ENCODE data around the gene FAF2. TPM values are rescaled to one million over a fixed set of nuclear protein-coding genes. Genes with fewer than 3 reads are reported as not detected.

Gene FAF2
- total and polyA plus RNA-seq, 11 donors: 6.6 to 20.8 (median 13.6) TPM

DNA sequence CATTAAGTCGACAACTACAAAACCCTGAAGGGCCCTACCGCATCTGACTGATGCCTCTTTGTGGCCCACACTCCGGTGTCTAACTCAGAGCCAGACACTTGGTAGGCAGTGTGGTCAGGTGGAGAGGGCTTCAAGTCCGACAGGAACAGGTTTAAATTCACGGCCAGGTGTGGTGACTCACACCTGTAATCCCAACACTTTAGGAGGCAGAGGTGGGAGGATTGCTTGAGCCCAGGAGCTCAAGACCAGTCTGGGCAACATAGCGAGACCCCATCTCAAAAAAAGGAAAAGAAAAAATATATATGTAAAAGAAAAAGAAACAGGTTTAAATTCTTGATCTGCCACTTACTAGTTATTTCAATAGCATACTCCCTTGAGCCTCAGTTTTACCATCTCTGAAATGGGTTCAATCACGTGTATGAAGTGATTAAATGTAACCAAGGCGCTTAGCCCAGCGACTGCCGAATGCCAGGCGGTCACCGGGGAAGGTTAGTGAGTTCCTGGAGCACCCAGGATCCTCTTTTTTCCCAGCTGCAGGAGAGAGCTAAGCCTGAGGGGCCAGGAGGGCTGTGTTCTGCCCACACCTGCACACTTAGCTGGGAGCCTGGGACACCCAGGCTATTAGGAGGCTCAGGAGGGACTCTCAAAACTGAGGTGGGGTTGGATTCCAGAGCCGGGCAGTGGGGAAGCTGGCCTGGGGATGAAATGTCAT, 32.8 kb upstream of the FAF2 start:
- TF ChIP-seq POLR2A (IDR thresholded peaks at IDR 0.05): no peak
- TF ChIP-seq, protein P1, sequence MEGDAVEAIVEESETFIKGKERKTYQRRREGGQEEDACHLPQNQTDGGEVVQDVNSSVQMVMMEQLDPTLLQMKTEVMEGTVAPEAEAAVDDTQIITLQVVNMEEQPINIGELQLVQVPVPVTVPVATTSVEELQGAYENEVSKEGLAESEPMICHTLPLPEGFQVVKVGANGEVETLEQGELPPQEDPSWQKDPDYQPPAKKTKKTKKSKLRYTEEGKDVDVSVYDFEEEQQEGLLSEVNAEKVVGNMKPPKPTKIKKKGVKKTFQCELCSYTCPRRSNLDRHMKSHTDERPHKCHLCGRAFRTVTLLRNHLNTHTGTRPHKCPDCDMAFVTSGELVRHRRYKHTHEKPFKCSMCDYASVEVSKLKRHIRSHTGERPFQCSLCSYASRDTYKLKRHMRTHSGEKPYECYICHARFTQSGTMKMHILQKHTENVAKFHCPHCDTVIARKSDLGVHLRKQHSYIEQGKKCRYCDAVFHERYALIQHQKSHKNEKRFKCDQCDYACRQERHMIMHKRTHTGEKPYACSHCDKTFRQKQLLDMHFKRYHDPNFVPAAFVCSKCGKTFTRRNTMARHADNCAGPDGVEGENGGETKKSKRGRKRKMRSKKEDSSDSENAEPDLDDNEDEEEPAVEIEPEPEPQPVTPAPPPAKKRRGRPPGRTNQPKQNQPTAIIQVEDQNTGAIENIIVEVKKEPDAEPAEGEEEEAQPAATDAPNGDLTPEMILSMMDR (IDR thresholded peaks at IDR 0.05): no peak
- Histone ChIP-seq H3K27ac (peak overlapping the region; percentile 83 to 99 (median 96)), H3K36me3 (peaks cover 0 to 8% (median under 1%) of the 10 kb centered on the region in 9 donors), H3K4me3 (peak overlapping the region; percentile 47 to 100 (median 84)), H3K9me3 (no peaks in the 10 kb centered on the region), H3K27me3 (no peaks in the 10 kb centered on the region), H3K4me1 (peaks cover 10 to 57% (median 42%) of the 10 kb centered on the region in 12 donors)
- DNase-seq (no peak), ATAC-seq (peak in 1 of 4 donors; percentile 18)
- 58 to 63% (median 61%) methylated on average over 13 of the region's 13 CpGs for WGBS, 4 donors
- intact Hi-C loops (cut with DNase I): loop anchor here in 7 of 10 donors (5.0 to 10.0 kb wide), 7 partner anchors 48 to 239 kb away; partner anchors contain the start of genes CDHR2 (in 2 of the 7), RNF44 (in 2 of the 7), ARL10 (in 1 of the 7) and KIAA1191 (in 1 of the 7)

DNA sequence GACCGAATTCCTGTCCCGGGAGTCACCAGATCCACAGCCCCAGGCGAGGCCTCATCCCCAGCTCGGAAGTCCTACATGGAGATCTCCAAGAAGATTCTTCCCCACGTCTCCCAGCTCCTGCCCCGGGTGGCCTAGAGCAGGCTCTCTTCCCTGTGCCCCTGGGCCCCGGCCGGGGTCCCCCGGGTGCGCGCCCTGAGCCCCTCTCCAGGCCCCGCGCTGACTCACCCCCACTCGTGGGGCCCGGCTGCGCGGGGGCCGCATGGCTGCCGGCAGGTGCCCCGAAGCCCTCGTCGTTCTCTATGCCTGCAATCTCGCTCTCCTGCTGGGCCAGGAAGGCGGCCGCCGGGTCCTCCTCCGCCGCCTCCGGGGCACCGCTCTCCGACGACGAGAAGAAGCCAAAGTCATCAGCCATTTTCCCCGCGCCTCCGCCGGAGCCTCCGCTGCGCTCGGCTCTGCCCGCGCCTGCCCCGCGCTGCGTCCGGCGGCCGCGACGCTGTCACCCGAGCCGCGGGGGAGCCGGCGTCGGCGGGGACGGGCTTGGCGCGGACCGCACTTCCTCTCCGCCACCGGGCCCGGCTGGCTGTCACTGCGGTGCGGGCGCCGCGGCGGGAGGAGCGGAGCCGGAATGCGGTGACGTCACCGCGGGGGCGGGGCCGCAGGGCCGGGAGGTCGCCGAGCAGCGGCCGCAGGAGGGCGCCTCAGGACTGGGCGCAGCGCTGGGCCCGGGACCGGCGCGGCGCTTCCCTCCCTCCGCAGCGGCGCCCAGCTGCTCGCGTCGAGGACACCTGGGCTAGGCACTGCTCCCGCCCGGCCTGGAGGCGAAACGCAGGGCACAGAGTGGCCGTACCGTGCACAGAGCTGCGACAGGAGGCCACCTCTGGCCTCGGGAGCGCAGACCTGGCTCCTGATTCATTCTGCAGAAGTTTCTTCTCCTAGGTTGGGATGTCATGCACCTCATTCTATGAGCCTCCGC, 31.9 kb upstream of the FAF2 start, which contains the start of gene CLTB:
TSS of gene CLTB (minus strand) at position 588 of the 973 bp plus-strand sequence. CDS start at position 412, 176 bp downstream.
- intact Hi-C loops (cut with DNase I): loop anchor here in 8 of 10 donors (2.0 to 10.0 kb wide), 11 partner anchors 31 to 239 kb away; partner anchors contain the start of genes RNF44 (in 3 of the 8), CDHR2 (in 2 of the 8), KIAA1191 (in 2 of the 8) and ARL10 (in 1 of the 8)
- peak; percentile 90 to 94 (median 93) for ATAC-seq
- H3K4me1 ChIP-seq: peaks cover 8 to 52% (median 42%) of the 10 kb centered on the region in 12 donors
- peaks cover 0 to 1% (median 0%) of the 10 kb centered on the region in 9 donors for H3K36me3 ChIP-seq
- WGBS, 4 donors: 1 to 4% (median 2%) methylated on average over 10 to 107 of the region's 107 CpGs
- DNase-seq: peak; percentile 92 to 97 (median 94)
- no peaks in the 10 kb centered on the region for H3K9me3 ChIP-seq
- TF ChIP-seq, protein P1 (IDR thresholded peaks at IDR 0.05): peak; percentile 43 to 92 (median 83)
- TF ChIP-seq POLR2A (IDR thresholded peaks at IDR 0.05): peak; percentile 85 to 93
- H3K4me3 ChIP-seq: peak within 1 kb of the TSS; percentile 47 to 100 (median 84)
- H3K27me3 ChIP-seq: no peaks in the 10 kb centered on the region
- H3K27ac ChIP-seq: peak within 1 kb of the TSS; percentile 83 to 99 (median 96)

DNA sequence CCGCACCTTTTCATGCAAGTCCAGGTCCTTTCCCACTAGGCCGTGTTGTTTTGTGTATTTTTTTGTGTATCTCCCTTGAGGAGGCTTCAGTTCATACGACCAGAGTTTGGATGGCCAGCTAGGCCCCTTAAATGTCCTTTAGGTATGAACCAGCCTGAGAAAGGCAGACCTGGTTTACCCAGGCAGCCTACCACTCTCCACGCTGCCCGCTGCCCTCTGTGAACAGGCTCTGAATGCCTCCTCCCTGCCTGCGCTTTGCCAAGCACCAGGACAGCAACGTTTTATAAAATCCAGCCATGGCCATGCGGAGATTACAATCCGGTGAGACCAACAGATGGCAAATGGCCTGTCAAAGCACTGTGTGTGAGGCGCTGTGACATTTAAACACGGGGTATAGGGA, 31.2 kb upstream of the FAF2 start:
- no peaks in the 10 kb centered on the region for H3K9me3 ChIP-seq
- whole genome bisulfite sequencing, 4 donors: 76 to 82% (median 81%) methylated on average over 11 of the region's 11 CpGs
- no peak for ATAC-seq
- TF ChIP-seq POLR2A (IDR thresholded peaks at IDR 0.05): no peak
- TF ChIP-seq, protein P1 (IDR thresholded peaks at IDR 0.05): no peak
- DNase-seq: no peak
- intact Hi-C loops (cut with DNase I): loop anchor here in 8 of 10 donors (2.0 to 10.0 kb wide), 11 partner anchors 30 to 238 kb away; partner anchors contain the start of genes RNF44 (in 3 of the 8), CDHR2 (in 2 of the 8), KIAA1191 (in 2 of the 8) and ARL10 (in 1 of the 8)
- no peaks in the 10 kb centered on the region for H3K27me3 ChIP-seq
- no peaks in the 10 kb centered on the region for H3K36me3 ChIP-seq
- peak overlapping the region in 9 of 12 donors; percentile 29 to 96 (median 95) for H3K27ac ChIP-seq
- H3K4me3 ChIP-seq: peak overlapping the region in 10 of 12 donors; percentile 22 to 100 (median 84)
- peaks cover 5 to 46% (median 41%) of the 10 kb centered on the region in 12 donors for H3K4me1 ChIP-seq
